NCI-H510A treated with DMSO at 0.1 percent for 48 hours (cell line): ENCODE data around the gene GDF9.

Experiments used
- DNase-seq: peaks from one replicate; lab custom pipeline; 2025; lab: John Stamatoyannopoulos, UW

Gene GDF9

DNA sequence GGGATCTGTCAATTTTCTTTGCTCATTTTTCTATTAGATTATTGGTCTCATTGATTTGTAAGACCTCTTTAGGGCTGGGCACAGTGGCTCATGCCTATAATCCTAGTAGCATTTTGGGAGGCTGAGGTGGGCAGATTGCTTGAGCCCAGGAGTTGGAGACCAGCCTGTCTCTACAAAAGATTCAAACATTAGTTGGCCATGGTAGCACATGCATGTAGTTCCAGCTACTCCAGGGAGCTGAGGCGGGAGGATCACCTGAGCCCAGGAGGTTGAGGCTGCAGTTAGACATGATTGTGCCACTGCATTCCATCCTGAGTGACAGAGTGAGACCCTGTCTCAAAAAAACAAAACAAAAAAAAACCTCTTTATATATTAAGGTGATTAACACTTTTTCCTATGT is 29.4 kb downstream of the GDF9 start:
- DNase-seq, result no peak

DNA sequence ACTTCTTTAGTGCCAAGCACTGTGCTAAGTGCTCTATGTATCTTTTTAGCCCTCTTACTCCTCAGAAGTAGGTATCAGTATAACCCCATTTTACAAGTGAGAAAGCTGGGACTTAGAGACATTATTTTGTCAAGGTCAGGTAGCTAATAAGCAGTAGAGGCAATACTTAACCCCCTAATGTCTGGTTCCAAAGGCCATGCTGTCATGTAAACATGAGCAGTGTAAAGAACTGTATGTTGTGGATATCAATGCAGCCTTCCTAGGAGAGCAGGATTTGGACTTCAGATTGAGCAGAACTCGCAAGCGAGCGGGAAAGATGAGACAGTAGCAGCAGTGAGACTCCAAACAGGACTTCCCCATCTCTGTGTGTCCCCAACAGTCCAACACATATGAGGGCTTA is 32.2 kb downstream of the GDF9 start:
- no peak for DNase-seq

DNA sequence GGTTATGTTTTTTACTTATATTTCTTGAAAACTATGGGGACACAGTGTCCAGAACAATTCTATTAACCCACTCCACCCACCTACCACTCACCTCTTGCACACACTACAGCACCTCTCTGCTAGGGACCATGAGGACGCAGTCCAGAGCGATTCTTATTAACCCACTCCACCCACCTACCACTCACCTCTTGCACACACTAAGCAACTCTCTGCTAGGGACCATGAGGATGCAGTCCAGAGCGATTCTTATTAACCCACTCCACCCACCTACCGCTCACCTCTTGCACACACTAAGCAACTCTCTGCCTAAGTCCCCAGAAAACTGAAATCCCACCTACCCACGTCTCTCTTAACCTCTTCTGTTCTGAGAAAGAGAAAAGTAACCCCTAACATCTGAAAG is 33.7 kb downstream of the GDF9 start:
- no peak for DNase-seq

DNA sequence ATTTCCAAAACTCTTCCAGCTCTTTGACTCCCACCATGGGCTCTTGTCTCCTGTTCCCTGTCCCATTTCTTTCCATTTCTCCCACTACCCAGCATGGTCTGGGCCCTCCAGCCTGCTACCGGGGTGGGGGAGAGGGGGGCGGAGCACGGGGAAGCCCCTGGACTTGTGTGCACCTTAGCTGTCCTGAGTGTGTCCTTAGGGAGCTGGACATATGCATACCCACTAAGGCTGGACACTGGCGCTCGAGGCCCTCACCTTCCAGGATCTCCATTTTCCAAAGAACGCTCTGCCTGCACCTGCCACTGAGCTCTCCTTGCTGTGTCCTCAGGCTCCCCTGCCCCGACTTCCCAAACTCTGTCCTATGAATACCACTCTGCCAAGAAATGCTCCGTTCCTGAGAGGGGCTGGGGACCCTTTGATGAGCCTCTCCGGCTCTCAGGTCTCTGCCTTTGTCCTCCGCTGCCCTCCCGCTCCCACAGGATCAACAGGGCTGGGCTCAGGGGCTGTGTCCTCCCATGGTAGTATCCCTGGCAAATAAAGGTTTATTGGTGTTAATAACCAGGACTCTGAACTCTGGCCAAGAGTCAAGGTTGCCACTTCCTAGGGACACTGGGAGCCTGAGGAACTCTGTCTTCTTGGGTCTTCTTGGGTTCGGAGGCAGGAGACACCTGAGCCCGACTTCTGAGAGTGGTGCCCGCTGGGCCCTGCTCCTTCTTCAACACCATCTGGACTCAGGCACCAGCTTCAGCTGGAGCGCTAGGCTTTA is 35.0 kb downstream of the GDF9 start:
- no peak for DNase-seq

DNA sequence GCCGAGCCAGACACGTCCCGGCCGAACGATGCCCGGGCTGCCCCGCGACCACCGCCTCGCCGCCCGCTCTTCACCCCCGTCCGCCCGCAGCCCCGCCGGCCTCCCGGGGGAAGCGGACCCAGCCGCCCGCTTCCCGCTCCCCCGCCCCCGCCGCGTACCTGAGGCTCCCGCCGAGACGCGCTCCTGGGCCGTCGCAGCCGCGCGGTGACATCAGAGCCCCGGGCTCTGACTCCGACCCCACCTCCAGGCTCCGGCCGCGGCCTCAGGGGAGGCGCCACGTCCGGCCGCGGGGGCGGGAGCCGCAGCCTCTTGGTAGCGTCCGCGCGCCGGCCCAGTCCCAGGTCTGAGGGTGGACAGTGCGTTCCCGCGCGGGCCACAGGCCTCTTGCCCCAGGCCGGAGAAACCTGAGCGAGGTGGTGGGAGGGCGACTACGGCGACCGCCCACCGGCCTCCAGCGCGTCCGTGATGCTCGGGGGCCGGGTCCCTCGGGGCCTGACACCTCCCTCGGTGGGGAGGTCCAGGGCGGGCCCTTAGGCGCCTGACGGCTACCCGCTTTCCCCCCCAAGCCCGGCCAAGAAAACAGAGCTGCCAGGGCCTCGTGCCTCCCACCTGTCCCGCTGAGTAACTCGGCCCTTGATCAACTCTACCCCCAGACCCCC is 35.7 kb downstream of the GDF9 start, which contains the start of gene SHROOM1:
Gene SHROOM1, minus strand, starts transcription at position 212 of the 659 bp plus-strand sequence. CDS start 4,507 bp downstream, outside the sequence.
- DNase-seq, result peak; percentile 32

DNA sequence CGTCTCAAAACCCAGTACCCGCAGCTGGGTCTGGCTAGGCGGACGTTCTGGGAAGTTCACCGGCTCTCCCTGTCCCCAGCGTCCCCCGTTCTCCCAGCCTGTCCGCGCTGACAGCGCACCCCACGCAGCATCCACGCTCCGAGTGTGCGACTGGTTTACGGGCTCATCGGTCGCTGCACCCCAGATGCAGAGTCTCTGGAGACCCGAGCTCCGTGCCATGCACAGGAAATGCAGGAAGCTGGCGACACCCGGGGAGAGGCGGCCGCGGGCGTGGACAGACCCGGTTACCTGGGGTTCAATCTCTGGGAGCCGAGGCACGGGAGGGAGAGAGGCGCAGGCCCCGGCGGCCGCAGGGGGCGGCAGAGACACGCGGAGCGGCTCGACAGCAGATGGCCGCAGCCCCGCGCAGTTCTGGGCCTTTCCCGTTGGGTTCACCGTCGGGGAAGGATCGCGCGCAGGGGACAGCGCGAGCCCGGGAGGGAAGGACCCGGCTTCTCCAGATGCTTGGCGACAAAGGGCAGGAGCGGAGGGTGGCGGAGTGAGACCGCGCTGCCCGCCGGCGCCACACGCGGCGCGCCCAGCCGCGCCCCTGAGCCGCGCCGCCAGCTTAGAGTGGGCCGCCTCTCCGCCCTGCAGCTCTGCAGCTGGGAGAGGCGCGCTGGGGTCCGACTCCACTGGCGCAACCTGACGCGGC is 36.4 kb downstream of the GDF9 start:
- peak; percentile 45 for DNase-seq

DNA sequence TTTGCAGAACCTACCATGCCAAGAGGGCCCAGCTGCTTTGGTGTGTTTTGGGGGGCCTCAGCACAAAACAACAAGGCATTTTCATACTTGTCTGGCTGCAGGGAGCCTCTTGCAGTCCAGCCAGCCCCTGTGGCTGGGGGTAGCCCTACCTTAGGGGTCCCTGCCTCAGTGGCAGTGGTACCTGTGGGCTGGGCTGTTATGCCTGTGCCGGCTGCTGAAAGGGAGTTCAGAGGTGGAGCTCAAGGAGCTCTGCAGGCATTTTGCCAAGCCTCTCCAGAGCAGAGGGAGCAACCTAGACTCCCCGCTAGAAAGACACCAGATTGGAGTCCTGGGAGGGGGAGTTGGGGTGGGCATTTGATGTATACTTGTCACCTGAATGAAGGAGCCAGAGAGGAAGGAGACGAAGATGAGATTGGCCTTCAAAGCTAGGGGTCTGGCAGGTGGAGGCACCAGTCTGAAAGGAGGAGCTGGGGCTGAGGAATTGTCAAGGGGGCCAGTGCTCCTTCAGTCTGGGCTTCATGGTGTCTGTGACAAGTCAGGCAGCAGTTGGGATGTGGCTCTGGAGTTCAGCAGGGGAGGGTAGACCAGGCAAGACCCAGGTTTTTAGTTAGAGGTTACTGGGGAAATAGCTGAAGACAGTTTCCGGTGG is 37.3 kb downstream of the GDF9 start:
- no peak for DNase-seq

DNA sequence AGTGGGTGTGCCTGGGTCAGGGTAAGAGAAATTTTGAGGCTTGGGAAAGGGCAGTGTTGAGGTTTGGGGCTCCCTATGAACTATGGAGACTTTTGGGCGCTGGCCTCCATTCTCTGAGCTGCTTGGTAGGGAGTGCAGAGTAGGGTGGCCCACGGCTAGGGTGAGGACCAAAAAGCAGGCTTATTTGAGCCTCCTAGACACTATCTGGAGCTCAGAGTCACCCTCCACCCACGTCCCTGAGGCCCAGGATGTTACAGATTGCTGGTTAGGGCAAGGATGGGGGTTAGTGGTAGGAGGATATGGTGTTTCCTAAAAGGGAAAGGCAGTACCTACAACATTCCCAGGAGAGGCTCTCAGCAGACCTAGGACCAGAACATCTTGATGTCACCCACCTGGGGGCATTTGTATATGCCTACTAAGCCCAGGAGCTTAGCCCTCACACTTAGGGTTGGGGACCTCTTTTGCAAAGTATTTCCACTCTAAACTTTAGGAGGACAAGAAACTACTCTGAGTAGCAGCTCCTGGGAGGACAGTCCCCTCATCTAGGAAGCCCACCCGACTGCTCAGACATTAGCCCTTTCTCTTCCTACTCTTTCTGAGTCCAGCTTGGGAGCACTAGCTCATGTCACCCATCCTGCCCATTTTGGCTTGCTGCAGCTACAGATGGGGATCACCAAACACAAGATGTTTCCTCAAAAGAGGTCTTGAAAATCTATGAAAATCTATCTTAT is 38.2 kb downstream of the GDF9 start:
- DNase-seq, result no peak

DNA sequence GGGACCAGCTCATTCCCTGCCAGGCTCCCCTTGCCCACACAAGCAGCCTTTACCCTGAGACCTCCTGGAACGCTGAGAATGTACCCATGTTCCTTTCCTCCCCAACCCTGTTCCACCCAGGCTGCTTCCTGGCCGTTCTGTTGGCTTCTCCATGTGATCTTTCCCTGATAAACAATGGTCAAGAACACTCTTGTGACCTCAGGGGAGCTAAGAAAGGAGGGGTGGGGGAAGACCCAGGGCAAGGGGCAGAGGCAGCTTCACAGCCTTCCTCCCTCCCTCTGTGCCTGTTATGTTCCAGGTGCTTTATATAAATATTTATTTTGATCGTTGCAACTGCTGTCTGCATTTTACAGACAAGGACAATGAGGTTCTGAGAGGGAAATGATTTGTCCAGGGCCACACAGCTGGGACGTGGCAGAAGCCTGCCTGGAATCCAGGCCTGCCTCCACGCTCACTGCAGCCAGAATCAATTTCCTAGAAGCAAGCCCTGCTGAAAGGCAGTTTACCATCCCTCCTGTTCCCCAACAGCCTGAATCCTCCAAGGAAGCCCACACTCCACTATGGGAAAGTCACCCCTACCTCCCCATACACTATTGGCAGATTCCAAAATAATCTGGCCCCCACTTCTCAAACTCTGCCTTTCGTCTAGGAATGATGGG is 39.7 kb downstream of the GDF9 start:
- DNase-seq, result no peak

DNA sequence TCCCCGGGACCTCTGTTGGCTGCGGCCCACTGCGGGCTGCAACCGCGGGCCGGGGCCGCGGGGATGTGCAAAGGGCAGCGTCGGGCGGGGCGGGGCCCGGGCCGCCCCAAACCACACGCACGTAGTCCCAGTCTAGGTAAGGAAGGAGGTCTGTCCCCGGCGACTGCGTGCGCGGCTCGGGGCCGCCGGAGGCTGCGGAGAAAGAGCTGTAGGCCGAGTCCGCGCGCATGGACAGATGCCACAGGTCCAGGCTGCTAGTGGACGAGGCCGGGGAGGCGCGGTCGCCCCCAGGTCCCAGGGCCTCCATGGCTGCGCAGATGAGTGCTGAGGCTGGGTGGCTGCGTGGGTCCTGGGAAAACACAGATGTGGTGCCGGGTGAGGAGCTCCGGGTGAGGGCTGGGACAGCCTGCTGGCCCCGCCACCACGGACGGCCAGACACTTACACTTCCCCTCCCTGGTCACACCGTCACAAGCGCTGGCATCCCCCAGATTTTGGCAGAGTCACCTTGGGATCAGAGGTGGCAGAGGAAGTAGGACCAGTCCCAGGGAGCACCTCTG is 40.4 kb downstream of the GDF9 start:
- no peak for DNase-seq

DNA sequence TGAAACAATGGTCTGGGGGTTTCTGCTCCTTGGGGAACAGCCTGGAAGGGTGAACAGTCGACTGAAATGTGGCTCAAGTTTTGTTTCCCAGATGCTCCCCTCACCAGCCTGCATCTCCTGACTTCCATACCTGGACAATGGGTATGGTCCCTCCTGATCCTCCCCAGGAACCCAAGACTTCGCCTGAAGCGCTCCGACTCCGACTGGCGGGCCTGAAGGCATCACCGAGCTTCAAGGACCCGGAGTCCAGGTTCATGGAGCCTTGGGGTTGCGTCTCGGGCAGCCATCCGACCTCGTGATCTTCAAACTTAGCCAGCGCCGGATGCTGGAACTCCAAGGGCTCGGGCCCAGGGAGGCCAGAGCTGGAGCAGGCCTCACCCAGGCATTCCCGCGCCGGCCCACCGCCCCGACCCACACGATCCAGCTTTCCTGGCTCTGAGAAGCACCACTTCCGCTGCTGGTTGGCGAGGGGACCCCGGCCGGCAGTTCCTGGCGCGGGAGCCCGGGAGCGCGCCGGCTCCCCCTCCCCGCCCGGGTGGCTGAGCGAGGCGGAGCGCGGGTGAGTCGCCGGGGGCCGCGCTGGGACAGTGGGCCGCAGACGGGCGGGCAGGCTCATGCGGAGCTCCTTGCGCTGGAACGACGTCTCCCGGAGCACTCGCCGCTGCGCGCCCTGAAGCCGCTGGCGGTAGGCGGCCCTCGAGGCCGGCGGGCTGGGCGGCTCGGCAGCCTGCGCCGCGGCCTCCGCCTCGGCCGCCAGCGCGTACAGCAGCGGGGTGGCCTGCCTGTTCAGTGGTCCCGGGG is 41.0 kb downstream of the GDF9 start:
- DNase-seq, result no peak

DNA sequence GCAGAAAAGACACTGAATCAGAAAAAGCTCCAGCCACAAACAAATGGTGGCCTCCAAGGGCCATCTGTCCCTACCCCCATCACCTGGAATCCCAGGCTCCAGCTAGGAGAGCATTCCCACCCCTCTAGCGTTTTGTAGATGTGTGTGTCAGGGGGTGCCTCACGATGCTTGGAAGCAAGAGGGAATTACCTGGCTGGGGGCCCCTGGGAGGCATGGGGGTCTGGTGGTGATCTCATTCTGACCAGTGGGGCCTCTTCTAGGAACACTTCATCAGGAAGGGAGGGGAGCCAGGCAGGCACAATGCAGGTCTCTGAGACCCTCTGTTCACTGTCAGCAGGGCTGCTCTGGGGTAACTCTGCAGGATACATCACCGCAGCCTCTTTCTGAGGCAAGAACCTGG is 41.8 kb downstream of the GDF9 start:
- no peak for DNase-seq

DNA sequence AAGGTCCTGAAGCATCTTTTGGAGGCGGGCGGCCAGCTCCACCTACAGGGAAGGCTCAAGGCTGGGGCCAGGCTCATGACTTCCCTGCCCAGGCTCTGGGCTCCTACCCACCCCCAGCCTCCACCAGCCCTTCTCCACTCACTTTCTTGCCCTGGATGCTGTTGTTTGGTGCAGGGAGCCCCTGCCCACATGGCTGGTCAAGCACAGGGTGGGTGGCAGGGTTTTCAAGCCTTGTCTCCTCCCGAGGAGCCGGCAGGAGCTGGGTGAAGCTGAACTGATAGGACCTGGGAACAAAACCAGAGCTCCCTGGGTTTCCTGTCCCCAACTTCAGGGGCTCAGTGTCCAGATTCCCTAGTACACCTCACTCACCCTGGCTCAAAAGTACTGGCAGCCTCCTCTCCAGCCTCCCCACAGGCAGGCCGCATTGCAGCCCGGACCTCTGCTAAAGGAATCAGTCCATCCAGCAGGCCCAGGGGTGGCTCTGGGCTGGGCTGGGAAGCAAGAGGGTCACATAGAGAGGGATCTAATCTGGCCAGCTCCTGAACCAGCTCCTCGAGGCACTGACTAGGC is 42.7 kb downstream of the GDF9 start:
- DNase-seq, result no peak

DNA sequence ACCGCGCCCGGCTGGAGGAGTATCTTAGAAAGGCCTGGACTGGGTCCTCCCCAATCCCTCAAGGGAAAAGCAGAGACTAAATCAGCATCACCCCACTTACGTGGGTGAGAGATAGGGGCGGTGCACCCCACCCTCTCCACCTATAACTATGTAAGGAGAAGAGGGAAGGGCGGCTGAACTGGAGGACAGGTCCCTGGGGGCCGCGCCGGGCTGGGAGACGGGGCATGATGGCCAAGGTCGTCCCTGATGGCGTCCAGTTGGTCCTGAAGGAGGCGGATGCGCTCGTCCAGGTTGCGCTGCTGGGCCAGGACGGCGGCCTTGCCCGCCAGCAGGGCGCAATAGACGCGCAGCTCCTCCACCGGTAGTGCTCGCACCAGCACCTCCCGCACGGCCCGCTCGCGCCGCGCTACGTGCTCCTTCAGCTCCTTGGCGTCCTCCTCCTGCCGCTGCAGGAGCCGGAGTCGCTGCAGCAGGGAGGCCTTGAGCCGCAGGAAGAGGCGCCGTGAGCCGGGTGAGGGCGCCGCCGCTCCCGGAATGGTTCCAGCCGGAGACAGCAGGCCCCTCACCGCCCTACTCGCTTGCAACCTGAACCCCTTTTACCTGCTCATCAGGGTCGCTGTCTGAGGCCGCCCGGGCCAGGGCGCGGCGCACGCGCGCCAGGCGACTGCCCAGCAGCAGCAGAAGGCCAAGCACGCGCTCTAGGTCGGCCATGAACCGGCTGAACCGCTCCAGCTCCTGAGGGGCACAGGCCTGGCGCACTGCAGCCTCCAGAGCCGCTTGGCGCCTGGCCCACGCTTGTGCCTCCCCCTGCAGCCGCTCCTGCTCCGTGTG is 43.4 kb downstream of the GDF9 start:
- no peak for DNase-seq

DNA sequence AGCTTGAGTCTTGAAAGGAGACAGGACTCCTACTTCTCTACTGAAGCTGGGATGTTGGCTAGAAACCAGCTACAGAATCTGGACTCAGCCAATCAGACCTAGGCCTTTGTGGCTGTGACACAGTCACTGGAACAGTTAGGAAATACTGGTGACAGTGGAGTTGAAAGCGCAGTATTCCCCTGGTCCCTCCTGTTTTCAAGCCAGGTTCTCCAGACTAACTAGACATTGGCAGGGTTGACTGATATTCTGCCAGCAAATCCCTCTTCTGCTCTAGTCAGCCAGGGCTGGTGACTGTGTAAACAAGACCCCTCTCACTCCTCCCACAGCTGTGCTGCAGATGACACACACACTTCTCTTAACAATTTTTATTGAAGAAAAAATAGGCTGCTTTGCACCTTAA is 44.5 kb downstream of the GDF9 start:
- DNase-seq, result no peak

DNA sequence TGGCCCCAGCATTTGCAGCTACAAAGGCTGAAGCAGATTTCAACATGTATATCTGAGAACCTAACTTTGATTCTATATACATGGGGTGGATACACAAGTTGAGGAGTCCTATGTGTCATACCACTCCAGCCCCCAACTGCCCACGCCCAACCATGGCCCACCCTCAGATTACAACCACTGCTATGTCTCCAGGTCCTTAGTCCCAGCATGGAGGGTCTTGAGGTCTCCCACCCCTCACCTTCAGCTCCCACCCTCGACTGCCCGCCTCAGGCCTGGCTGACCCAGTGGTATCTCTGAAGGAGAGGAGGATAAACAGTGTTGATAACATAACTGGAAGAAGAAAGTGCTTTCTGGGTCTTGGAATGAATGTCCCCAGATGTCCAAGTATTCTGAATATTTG is 44.9 kb downstream of the GDF9 start:
- DNase-seq, result no peak

DNA sequence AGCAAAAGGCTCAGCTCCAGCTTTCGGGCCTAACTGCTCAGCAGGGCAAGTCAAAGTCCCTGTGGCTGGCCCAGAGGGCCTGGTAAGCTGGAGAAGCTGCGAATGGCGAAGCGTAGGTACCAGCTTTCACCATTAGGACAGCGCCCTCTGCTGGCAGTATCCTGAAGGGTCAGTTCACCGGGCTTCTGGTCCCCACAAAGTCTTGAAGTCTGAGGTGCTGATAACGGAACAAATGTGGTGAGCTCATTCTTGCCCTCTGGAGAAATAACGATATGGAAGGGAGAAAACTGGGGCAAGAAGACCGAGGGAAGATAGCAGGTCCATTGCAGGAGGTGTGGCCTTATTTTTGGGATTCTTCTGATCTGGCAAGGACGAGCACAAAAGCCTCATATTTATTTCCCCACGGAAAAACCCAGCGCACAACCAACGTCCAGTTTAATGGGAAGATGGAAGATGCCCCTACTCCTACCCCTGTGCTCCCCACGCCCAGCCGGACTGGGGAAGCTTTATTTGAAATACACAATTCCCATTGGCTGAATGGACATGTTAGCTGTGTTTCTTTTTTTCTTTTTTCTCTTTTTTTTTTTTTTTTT is 46.0 kb downstream of the GDF9 start:
- DNase-seq, result peak; percentile 66

DNA sequence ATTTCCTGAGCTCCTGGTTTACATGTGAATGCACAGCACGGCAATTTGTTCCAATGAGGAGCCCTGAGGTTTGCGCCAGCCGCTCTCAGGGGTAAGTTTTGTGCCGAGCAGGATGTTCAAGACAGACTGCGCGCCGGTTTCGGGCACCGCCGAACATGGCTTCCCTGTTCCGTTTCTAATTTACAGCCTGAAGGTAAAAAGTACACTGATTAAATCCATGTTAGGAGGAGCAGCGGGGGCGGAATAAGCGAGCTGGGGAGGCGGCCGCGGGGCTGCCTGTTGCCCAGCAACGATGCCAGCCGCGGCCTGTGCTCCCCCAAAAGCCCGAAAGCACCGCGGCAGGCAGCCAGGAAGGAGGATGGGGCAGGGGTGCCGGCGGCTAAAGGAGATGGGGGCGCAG is 46.8 kb downstream of the GDF9 start:
- no peak for DNase-seq

DNA sequence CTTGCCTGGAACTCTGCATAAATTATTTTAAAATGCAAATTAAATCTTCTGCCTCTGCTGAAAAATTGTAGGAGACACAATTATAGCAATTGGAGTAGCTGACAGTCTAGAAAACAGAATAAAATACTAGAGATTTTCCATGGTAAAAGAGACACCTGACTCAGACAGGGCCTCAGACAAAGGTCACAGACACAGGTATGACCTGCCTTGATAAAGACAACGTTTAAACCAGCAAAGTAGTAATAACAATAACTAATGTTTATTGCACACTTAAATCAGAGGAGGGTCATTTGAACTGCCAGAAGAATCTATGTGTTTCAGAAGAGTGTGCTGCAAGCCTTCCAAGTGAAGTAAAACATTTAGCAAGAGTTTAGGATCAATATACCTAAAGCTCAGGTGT is 49.3 kb downstream of the GDF9 start:
- no peak for DNase-seq
